Hair follicle dermal papilla cell (primary cell): ENCODE results near the gene FMO3. TPM values are rescaled to one million over a fixed set of nuclear protein-coding genes. Genes with fewer than 3 reads are reported as not detected.

Experiments
- small RNA-seq: library from RNA; depleted of rRNA; stranded (forward); fragments of <200 nt; gene quantifications from one replicate; pipeline ENCODE3, GENCODE V24; 2012
- total RNA-seq: library from RNA; depleted of rRNA; stranded (reverse); fragments of >200 nt; gene quantifications from 2 replicates; pipeline ENCODE4 v1.2.3, GENCODE V29; 2012

FMO3 gene
- total RNA-seq = 0.16 and 0.61 TPM in 2 replicates

DNA sequence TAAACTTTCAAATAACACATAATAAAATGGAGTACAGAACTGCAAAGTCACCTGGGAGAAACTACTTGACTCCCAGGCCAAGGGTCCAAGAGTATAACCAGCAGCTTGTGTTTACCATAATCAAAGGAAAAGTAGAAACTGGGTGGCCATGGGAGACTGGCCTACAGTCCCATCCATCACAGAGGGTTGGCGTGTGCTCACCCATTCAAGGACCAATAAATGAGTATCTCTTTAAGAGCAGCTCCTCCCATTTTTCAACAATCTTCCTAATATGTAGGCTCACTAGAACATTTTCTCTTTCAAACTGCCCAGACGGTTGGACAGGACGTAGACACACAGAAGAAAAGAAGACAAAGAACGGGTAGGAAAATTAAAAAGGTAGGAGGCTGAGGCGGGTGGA, at the start of gene FMO3:
Gene FMO3 (plus strand): TSS at position 302 of the 400 bp plus-strand sequence. CDS start 1,754 bp downstream, outside the sequence.

Small RNA genes within 50 kb of the gene (small RNA-seq; reads per million reads assigned to genes)
- not detected for gene MIR1295A

Other genes with a start within 250 kb of the FMO3 start
- 0.36 TPM in 1 of 2 replicates, not detected in the other for gene MROH9, start 155.4 kb upstream of the FMO3 start, total RNA-seq
- gene FMO2, start 94.4 kb downstream of the FMO3 start, total RNA-seq = 6.2 and 12.0 TPM in 2 replicates
- 3.4 and 5.8 TPM in 2 replicates for gene FMO1, start 157.6 kb downstream of the FMO3 start, total RNA-seq
- 16.1 and 40.0 TPM in 2 replicates for gene FMO4, start 223.3 kb downstream of the FMO3 start, total RNA-seq